Mucosa of descending colon (tissue), 3 donors: ENCODE measurements around the gene DDR2. TPM values are rescaled to one million over a fixed set of nuclear protein-coding genes. Genes with fewer than 3 reads are reported as not detected.
A peak's percentile ranks its signal among the peaks of the same experiment; 100 is the strongest.

Experiments used
- ATAC-seq: fragments of 200-7000 bp; cut with Tn5 transposase; one replicate; pipeline ENCODE4 v1.9.1; 2020; ENCODE audit warnings: mild to moderate bottlenecking, moderate library complexity
- DNase-seq, 3 donors: peaks; one replicate each; pipeline ENCODE4 v3.0.0-alpha.2; 2020
- H3K36me3 ChIP-seq: fragments of 200-600 bp; one replicate; pipeline ENCODE4 v1.8.0; 2021; ENCODE audit warnings: low read depth, mild to moderate bottlenecking
- H3K4me1 ChIP-seq: fragments of 200-600 bp; one replicate; pipeline ENCODE4 v1.8.0; 2021; ENCODE audit warnings: low read depth, mild to moderate bottlenecking
- H3K4me3 ChIP-seq: fragments of 200-600 bp; one replicate; pipeline ENCODE4 v1.8.0; 2021; ENCODE audit warnings: mild to moderate bottlenecking
- H3K9me3 ChIP-seq: fragments of 200-600 bp; one replicate; pipeline ENCODE4 v1.8.0; 2021; ENCODE audit warnings: mild to moderate bottlenecking
- intact Hi-C, 2 donors: fragments of 100-400 bp; cut with DNase I in 1 of 2; cut with micrococcal nuclease in 1 of 2; formaldehyde crosslinking; loops; one replicate each; pipeline versions ENCODE4 v1.11.0 to v1.11.1; 2022; cut with DNase I, micrococcal nuclease
- total RNA-seq, 3 donors: library from RNA; stranded (reverse); fragmentation: NEBNext Ultra II Directional in 2 of 3; extraction: Animal tissue kit (Norgen Biotek cat#: 25700) in 2 of 3; gene quantifications; one replicate each; pipeline versions ENCODE4 v1.2.1 to v1.2.4, GENCODE V29; 2021 to 2023
- TF ChIP-seq, protein P1 (sequence below): fragments of 200-600 bp; IDR thresholded peaks from one replicate; pipeline ENCODE4 v1.8.0; 2022; ENCODE audit warnings: antibody characterized with exemption, mild to moderate bottlenecking
- donor health status: DM: no; HTN: no; CAD: no; lungs with moderate emphysema.
- donor health status: DM: no; HTN: no; CAD: no.
- donor health status: DM: no; HTN: yes; CAD: no.

The DDR2 gene
- total RNA-seq, 3 donors from 2014 or later, result 13.3 to 203 (median 28.0) TPM

DNA sequence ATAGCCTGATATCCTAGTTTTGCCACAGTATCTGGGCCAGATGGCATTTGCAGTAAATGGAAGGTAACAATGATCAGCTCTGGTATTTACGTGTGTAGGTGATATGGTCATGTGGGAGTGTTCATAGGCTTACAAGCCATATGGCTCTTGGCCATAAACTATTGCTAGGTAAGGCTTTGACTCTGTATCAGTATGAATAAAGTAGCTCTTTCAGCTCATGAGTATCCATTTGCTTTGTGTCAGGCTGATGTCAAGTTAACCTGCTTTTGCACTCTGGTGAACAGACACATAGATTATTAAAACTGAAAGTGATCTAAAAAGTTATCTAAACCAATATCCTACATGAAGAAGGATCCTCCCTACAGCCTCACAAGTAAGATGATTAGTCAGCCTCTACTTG lies 69.0 kb downstream of the DDR2 start:
- DNase-seq (no peak), ATAC-seq (peak; percentile 57)
- Histone ChIP-seq H3K9me3 (no peaks in the 10 kb centered on the region), H3K4me1 (peaks cover 14% of the 10 kb centered on the region), H3K36me3 (no peaks in the 10 kb centered on the region), H3K4me3 (no peak overlapping the region)
- TF ChIP-seq, protein P1, sequence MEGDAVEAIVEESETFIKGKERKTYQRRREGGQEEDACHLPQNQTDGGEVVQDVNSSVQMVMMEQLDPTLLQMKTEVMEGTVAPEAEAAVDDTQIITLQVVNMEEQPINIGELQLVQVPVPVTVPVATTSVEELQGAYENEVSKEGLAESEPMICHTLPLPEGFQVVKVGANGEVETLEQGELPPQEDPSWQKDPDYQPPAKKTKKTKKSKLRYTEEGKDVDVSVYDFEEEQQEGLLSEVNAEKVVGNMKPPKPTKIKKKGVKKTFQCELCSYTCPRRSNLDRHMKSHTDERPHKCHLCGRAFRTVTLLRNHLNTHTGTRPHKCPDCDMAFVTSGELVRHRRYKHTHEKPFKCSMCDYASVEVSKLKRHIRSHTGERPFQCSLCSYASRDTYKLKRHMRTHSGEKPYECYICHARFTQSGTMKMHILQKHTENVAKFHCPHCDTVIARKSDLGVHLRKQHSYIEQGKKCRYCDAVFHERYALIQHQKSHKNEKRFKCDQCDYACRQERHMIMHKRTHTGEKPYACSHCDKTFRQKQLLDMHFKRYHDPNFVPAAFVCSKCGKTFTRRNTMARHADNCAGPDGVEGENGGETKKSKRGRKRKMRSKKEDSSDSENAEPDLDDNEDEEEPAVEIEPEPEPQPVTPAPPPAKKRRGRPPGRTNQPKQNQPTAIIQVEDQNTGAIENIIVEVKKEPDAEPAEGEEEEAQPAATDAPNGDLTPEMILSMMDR, result no peak
- intact Hi-C loops, result no loop called here

DNA sequence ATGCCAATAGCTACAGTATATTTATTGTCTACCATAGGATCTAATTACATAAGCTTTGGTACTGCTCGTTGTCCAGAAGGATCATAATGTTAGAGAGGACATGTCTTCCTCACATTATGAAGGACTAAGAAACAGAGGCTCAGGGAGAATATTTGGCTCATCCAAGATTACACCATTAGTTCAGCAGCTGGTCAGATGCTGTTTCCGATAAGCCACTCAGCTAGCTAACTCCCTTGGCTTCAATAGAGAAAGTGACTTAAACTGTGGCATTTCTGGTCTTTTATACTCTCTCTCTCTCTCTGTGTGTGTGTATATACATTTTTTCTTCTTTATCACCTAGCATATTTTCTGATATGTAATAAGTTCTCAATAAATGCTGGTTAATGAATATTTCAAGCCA lies 70.4 kb downstream of the DDR2 start:
- DNase-seq, result no peak
- TF ChIP-seq, protein P1, result no peak
- no peaks in the 10 kb centered on the region for H3K36me3 ChIP-seq
- H3K4me3 ChIP-seq, result no peak overlapping the region
- no peaks in the 10 kb centered on the region for H3K9me3 ChIP-seq
- intact Hi-C loops, result no loop called here
- H3K4me1 ChIP-seq, result peaks cover 3% of the 10 kb centered on the region
- no peak for ATAC-seq

DNA sequence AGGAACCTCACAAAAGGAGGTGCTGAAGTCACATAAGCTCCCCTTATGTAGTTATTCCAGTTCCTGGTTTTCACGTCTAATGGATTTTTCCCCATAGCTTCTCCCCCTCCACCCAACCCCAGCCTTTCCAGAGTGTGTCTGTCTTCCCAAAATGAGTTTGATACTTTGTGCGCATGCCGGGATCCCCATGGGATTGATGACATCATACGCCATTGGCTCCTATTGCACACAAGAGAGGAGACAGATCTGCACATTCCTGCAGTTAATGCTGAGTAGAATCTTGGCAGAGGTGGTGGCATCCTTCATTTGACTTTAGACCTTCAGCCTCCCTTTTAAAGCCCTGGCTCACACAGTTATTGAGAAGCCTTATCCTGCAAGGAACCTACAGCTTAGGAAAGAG lies 71.4 kb downstream of the DDR2 start:
- TF ChIP-seq, protein P1, result no peak
- ATAC-seq (no peak), DNase-seq (no peak)
- no peaks in the 10 kb centered on the region for H3K4me1 ChIP-seq
- intact Hi-C loops, result no loop called here
- H3K9me3 ChIP-seq, result no peaks in the 10 kb centered on the region
- no peak overlapping the region for H3K4me3 ChIP-seq
- H3K36me3 ChIP-seq, result no peaks in the 10 kb centered on the region

DNA sequence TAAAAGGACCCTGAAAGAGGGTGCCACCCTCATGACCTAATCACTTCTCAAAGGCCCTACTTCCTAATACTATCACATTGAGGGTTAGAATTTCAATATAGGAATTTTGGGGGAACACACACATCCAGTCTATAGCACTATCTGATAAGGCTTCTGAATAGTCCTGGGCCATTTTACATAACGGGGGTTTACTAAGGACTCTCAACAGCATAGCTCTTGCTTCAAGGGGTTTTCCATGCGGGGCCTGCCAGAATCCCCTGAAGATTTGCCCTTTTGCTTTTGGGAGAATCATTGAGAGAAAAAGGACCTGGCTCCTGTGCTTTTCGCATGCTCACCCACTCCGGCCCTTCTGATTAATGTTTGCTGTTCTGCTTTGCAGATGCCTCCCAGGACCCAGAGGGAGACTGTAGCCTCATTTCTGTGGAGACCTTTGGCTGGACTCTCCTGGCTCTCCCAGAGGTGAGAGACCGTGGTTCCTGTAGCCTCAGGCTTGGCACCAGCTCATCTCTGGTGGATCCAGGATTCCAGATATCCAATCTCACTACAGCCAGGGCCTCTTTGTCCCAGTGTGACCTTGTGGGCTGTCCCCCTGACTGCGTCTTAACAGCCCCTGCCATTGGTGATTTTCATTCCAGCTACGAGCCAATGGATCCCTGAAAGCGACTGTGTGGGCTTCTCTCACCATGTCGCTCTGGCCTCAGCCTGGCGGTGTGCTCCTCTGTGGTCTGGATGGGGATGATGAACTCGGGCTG lies 72.6 kb downstream of the DDR2 start:
- no peaks in the 10 kb centered on the region for H3K4me1 ChIP-seq
- DNase-seq (no peak), ATAC-seq (no peak)
- no peak overlapping the region for H3K4me3 ChIP-seq
- intact Hi-C loops, result no loop called here
- TF ChIP-seq, protein P1, result no peak
- H3K36me3 ChIP-seq, result no peaks in the 10 kb centered on the region
- H3K9me3 ChIP-seq, result no peaks in the 10 kb centered on the region

DNA sequence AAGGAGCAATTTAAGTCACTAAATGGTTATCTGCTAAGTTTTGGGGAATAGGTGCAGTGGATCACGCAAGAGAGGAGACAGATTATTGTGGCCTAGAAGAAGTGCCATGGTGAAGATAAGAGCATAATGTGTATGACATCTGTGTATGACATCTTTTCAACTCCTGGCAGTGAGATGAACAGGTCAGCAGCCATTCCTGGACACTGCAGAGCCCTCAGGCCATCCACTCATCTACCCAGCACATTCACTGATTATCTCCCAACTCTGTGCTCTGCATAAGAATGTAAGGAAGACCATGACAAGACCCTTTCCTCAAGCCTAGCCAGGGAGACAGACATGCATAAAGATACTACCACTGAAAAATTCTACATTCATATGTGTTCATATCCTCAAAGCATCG lies 73.7 kb downstream of the DDR2 start:
- ATAC-seq, result no peak
- H3K4me1 ChIP-seq, result no peaks in the 10 kb centered on the region
- intact Hi-C loops, result no loop called here
- H3K9me3 ChIP-seq, result no peaks in the 10 kb centered on the region
- DNase-seq, result no peak
- H3K4me3 ChIP-seq, result no peak overlapping the region
- H3K36me3 ChIP-seq, result no peaks in the 10 kb centered on the region
- TF ChIP-seq, protein P1, result no peak
